ENCODE measurements around the gene DDX1.

- TF ChIP-seq CTCF (conservative IDR thresholded peaks at IDR 0.05) (no peak), EZH2 (IDR thresholded peaks at IDR 0.05; ENCODE audit: low read depth) (no peak)
Measured at GRCh38 chr2:15634846-15635490, 43.3 kb downstream of the DDX1 start.
